Measurements from ENCODE around the gene JUNB.
A peak's percentile ranks its signal among the peaks of the same experiment; 100 is the strongest.

JUNB gene

DNA sequence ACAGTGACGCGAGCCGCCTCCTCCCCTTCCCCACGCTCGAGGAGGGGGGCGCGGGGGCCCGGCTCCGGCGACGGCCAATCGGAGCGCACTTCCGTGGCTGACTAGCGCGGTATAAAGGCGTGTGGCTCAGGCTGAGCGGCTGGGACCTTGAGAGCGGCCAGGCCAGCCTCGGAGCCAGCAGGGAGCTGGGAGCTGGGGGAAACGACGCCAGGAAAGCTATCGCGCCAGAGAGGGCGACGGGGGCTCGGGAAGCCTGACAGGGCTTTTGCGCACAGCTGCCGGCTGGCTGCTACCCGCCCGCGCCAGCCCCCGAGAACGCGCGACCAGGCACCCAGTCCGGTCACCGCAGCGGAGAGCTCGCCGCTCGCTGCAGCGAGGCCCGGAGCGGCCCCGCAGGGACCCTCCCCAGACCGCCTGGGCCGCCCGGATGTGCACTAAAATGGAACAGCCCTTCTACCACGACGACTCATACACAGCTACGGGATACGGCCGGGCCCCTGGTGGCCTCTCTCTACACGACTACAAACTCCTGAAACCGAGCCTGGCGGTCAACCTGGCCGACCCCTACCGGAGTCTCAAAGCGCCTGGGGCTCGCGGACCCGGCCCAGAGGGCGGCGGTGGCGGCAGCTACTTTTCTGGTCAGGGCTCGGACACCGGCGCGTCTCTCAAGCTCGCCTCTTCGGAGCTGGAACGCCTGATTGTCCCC is at the start of gene JUNB:
Gene JUNB (plus strand): TSS at position 142 of the 706 bp plus-strand sequence. CDS start 286 bp downstream, at position 428.
- DNase-seq (peak; percentile 95), ATAC-seq (replicated peaks) (peak; percentile 33 to 38)
- H3K27ac Mint-ChIP-seq, result peak within 1 kb of the TSS; percentile 100
- peak within 1 kb of the TSS; percentile 96 to 100 for H3K4me3 Mint-ChIP-seq
- no peaks in the 10 kb centered on the region for H3K9me3 Mint-ChIP-seq
- peaks cover 19 to 20% of the 10 kb centered on the region in 2 donors for H3K36me3 Mint-ChIP-seq
- H3K4me1 Mint-ChIP-seq, result peaks cover 41 to 59% of the 10 kb centered on the region in 2 donors
- H3K27me3 Mint-ChIP-seq, result no peaks in the 10 kb centered on the region

DNA sequence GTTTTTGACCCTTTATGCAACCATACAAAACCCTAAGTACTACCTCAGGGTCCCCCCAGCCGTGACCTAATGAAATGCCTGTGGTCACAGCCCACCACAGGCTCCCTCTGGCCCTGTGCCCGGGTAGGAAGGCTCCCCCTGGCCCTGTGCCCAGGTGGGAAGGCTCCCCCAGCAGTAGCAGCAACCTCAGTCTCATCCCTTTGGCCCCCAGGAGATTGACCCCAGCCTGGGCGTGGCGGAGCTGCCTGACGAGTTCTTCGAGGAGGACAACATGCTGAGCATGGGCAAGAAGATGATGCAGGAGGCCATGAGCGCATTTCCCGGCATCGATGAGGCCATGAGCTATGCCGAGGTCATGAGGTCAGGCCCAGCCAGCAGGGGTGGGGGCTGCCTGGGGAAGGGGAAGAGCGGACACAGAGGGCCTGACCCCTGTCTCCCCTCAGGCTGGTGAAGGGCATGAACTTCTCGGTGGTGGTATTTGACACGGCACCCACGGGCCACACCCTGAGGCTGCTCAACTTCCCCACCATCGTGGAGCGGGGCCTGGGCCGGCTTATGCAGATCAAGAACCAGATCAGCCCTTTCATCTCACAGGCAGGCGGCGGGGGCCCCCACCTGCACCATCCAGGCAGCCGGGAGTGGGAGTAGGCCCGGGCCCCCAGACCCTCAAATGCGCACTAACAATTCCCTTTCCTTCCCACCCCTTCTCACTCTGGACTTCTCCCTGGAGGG is 46.0 kb upstream of the JUNB start:
- ATAC-seq (replicated peaks) (no peak), DNase-seq (no peak)
- peaks cover 59 to 62% of the 10 kb centered on the region in 2 donors for H3K36me3 Mint-ChIP-seq
- H3K27me3 Mint-ChIP-seq, result peaks cover 0 to 5% of the 10 kb centered on the region in 2 donors
- peaks cover 6 to 8% of the 10 kb centered on the region in 2 donors for H3K9me3 Mint-ChIP-seq
- H3K4me1 Mint-ChIP-seq, result peaks cover 10 to 12% of the 10 kb centered on the region in 2 donors
- no peak overlapping the region for H3K27ac Mint-ChIP-seq
- H3K4me3 Mint-ChIP-seq, result no peak overlapping the region

- H3K4me3 Mint-ChIP-seq, result no peak overlapping the region
- H3K27ac Mint-ChIP-seq, result no peak overlapping the region
These were observed 42.8 kb upstream of the JUNB start for GRCh38 chr19:12748489-12748888.

GRCh38 chr19:12749938-12750521 is 41.3 kb upstream of the JUNB start:
- ATAC-seq (replicated peaks) (no peak), DNase-seq (no peak)
- Mint-ChIP-seq H3K36me3 (peaks cover 33 to 35% of the 10 kb centered on the region in 2 donors), H3K9me3 (peaks cover 6 to 8% of the 10 kb centered on the region in 2 donors), H3K4me3 (no peak overlapping the region), H3K27ac (peak overlapping the region; percentile 51), H3K27me3 (peaks cover 32 to 37% of the 10 kb centered on the region in 2 donors), H3K4me1 (peaks cover 5 to 12% of the 10 kb centered on the region in 2 donors)

More at GRCh38 chr19:12748489-12748888, 42.8 kb upstream of the JUNB start:
- H3K4me1 Mint-ChIP-seq, result peaks cover 5 to 12% of the 10 kb centered on the region in 2 donors
- H3K36me3 Mint-ChIP-seq, result peaks cover 42 to 45% of the 10 kb centered on the region in 2 donors
- H3K27me3 Mint-ChIP-seq, result peaks cover 23 to 25% of the 10 kb centered on the region in 2 donors
- ATAC-seq (replicated peaks) (no peak), DNase-seq (no peak)
- H3K9me3 Mint-ChIP-seq, result peaks cover 6 to 8% of the 10 kb centered on the region in 2 donors

DNA sequence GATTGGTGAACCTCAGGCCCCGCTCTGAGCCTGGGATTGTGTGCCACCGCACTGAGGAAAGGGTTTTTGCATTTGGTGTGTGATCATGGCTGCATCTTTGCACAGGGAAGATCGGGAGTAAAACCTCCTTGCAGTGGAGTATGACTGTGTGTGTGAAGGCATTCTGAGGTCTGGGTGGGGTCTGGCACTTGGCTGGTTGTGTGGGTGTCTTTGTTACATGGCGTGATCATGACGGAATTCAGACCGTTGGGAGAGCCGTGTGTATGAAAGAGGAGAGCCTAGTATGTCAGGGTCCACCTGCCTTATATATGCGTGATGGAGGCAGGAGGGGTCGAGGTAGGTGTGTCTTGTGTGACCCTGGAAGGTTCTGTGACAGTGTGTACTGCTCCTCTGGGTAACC is 40.4 kb upstream of the JUNB start:
- H3K36me3 Mint-ChIP-seq, result peaks cover 26 to 27% of the 10 kb centered on the region in 2 donors
- peaks cover 36 to 41% of the 10 kb centered on the region in 2 donors for H3K27me3 Mint-ChIP-seq

DNA sequence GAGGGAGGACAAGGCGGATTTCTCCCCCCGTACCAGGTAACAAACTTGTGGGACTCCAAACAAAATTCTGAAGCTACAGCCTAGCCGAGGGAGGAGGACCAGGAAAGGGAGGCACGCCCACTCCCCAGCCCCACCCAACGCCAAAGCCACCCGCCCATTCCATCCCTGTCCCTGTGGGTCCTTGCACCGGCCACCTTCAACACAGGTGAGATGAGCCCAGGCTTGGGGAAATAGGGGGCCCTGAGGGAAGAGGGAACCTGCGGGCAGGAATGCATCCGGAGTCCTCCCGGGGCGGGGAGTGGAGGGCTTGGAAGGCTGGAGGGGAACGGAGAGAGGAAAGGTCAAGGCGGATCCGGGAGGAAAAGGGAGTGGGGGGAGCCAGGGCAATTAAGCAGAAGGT is 39.7 kb upstream of the JUNB start, which contains the start of gene BEST2:
Gene BEST2 (plus strand): TSS at position 157 of the 400 bp plus-strand sequence. CDS start 802 bp downstream, outside the sequence.
- Mint-ChIP-seq H3K9me3 (peaks cover 6 to 8% of the 10 kb centered on the region in 2 donors), H3K27me3 (peaks cover 41 to 46% of the 10 kb centered on the region in 2 donors), H3K36me3 (peaks cover 19% of the 10 kb centered on the region in 2 donors), H3K27ac (no peak within 1 kb of the TSS), H3K4me1 (peaks cover 8 to 12% of the 10 kb centered on the region in 2 donors), H3K4me3 (no peak within 1 kb of the TSS)
- ATAC-seq (replicated peaks) (no peak), DNase-seq (no peak)

More for the DNA sequence above, 40.4 kb upstream of the JUNB start:
- Mint-ChIP-seq H3K4me1 (peaks cover 5 to 12% of the 10 kb centered on the region in 2 donors), H3K27ac (no peak overlapping the region), H3K9me3 (peaks cover 6 to 8% of the 10 kb centered on the region in 2 donors), H3K4me3 (no peak overlapping the region)
- no peak for DNase-seq
- no peak for ATAC-seq (replicated peaks)

DNA sequence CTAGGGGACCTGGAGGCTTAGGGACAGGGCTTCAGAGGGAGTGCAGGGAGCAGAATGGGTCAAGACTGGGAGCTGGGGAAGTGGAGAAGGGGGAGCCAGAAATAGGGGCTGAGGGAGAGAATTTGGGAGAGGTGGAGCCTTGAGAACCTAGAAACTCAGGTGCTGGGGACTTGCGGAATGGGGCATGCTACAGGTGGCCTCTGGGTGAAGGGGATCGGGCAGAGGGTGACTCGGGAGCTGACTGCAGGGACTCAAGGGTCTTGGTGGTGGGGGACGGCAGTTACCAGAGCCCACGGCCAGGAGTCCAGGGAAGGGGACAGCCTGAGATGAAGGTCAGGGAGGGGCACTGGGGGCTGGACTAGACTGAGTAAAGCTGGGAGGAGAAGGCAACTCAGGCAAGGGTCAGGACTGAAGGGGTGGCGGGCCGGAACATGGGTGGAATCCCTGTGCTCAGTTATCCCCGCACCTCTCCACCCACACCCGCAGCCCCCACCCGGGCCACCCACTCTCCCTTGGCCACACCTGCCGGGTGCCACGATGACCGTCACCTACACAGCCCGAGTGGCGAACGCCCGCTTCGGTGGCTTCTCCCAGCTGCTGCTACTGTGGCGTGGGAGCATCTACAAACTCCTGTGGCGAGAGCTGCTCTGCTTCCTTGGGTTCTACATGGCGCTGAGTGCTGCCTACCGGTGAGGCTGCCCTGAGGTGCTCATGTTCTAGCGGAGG is 39.1 kb upstream of the JUNB start:
- peaks cover 6 to 8% of the 10 kb centered on the region in 2 donors for H3K9me3 Mint-ChIP-seq
- peaks cover 13 to 14% of the 10 kb centered on the region in 2 donors for H3K36me3 Mint-ChIP-seq
- DNase-seq (no peak), ATAC-seq (replicated peaks) (no peak)
- H3K4me1 Mint-ChIP-seq, result peaks cover 8 to 12% of the 10 kb centered on the region in 2 donors
- H3K27ac Mint-ChIP-seq, result no peak overlapping the region
- no peak overlapping the region for H3K4me3 Mint-ChIP-seq
- H3K27me3 Mint-ChIP-seq, result peaks cover 41 to 46% of the 10 kb centered on the region in 2 donors

- no peaks in the 10 kb centered on the region for H3K9me3 Mint-ChIP-seq
- DNase-seq (no peak), ATAC-seq (replicated peaks) (no peak)
- H3K4me1 Mint-ChIP-seq, result peaks cover 4 to 7% of the 10 kb centered on the region in 2 donors
- no peaks in the 10 kb centered on the region for H3K36me3 Mint-ChIP-seq
- no peak overlapping the region for H3K27ac Mint-ChIP-seq
- H3K27me3 Mint-ChIP-seq, result peaks cover 44 to 46% of the 10 kb centered on the region in 2 donors
- no peak overlapping the region for H3K4me3 Mint-ChIP-seq
These were observed 36.7 kb upstream of the JUNB start for GRCh38 chr19:12754465-12755196.

DNA sequence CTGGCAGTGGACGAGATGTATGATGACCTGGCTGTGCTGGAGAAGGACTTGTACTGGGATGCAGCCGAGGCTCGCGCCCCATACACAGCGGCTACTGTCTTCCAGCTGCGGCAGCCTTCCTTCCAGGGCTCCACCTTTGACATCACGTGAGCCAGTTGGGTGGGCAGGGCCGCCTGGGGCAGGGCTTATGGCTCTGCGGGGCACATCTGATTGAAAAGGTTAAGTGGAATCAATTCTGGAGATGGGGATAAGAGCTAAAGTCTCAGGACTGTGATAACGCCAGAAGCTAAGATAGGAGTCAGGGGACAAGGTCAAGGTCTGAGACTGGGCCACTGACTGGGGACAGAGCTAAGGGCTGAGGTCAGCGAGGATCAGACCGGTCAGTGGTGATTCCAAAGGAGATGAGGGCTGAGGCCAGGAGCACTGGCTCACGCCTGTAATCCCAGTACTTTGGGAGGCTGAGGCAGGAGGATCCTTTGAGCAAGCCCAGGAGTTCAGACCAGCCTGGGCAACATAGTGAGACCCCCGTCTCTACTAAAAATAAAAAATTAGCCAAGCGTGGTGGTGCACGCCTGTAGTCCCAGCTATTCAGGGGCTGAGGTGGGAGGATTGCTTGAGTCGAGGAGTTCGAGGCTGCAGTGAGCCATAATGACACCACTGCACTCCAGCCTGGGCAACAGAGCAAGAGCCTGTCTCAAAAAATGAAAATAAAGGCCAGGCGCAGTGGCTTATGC is 35.0 kb upstream of the JUNB start:
- H3K27me3 Mint-ChIP-seq, result peaks cover 33 to 38% of the 10 kb centered on the region in 2 donors
- no peak for DNase-seq
- H3K4me1 Mint-ChIP-seq, result peaks cover 0 to 4% of the 10 kb centered on the region in 2 donors
- H3K4me3 Mint-ChIP-seq, result peak overlapping the region in 1 of 2 donors; percentile 16
- no peak for ATAC-seq (replicated peaks)
- no peak overlapping the region for H3K27ac Mint-ChIP-seq
- H3K9me3 Mint-ChIP-seq, result no peaks in the 10 kb centered on the region
- no peaks in the 10 kb centered on the region for H3K36me3 Mint-ChIP-seq

- Mint-ChIP-seq H3K27me3 (peaks cover 26 to 28% of the 10 kb centered on the region in 2 donors), H3K36me3 (no peaks in the 10 kb centered on the region), H3K9me3 (no peaks in the 10 kb centered on the region), H3K4me1 (peaks cover 0 to 4% of the 10 kb centered on the region in 2 donors), H3K4me3 (peak overlapping the region; percentile 61 to 72), H3K27ac (no peak overlapping the region)
- DNase-seq, result peak; percentile 45
- ATAC-seq (replicated peaks), result peak; percentile 81 to 86
These were observed 33.6 kb upstream of the JUNB start for GRCh38 chr19:12757544-12758274.

DNA sequence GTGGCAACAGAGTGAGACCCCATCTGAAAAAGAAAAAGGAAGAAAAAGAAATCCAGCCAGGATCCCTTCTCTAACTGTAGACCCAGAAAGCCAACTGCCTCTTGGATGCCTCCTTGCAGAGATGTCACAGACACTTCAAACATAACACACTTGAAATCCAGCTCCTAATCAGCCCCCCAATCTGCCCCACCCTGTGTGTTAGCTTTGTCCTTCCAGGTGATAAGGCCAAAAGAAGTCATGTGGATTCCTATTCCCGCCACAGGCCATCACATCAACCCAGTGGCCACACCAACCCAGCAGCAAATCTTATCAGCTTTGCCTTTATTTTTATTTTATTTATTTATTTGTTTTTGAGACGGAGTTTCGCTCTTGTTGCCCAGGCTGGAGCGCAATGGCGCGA is 31.6 kb upstream of the JUNB start:
- H3K4me3 Mint-ChIP-seq, result no peak overlapping the region
- H3K27me3 Mint-ChIP-seq, result peaks cover 12 to 16% of the 10 kb centered on the region in 2 donors
- peaks cover 0 to 4% of the 10 kb centered on the region in 2 donors for H3K4me1 Mint-ChIP-seq
- peaks cover 0 to 4% of the 10 kb centered on the region in 2 donors for H3K36me3 Mint-ChIP-seq
- DNase-seq, result no peak
- H3K27ac Mint-ChIP-seq, result no peak overlapping the region
- ATAC-seq (replicated peaks), result no peak
- no peaks in the 10 kb centered on the region for H3K9me3 Mint-ChIP-seq

GRCh38 chr19:12763100-12763499 is 28.2 kb upstream of the JUNB start:
- ATAC-seq (replicated peaks) (no peak), DNase-seq (no peak)
- Mint-ChIP-seq H3K4me1 (peaks cover 6 to 8% of the 10 kb centered on the region in 2 donors), H3K27me3 (peaks cover 0 to 4% of the 10 kb centered on the region in 2 donors), H3K27ac (no peak overlapping the region), H3K4me3 (no peak overlapping the region), H3K9me3 (no peaks in the 10 kb centered on the region), H3K36me3 (peaks cover 11 to 13% of the 10 kb centered on the region in 2 donors)

Data from stimulated activated naive B cell treated with anti-CD40 and anti-IgM and Interleukin-4, amounts not matched to agents 10 μg/mL and 1 μg/mL and 100 μg/mL, for 72 hours (primary cell).